GM18520 (cell line): Measurements from ENCODE around the gene DGCR8.

Source experiments
- ATAC-seq: cut with Tn5 transposase; IDR thresholded peaks from one replicate; pipeline ENCODE4 v1.9.1; 2021; ENCODE audit not compliant: unreplicated experiment

Gene DGCR8

GRCh38 chr22:20107951-20108756 lies 28.1 kb downstream of the DGCR8 start:
- ATAC-seq: no peak

GRCh38 chr22:20108757-20109230 lies 28.8 kb downstream of the DGCR8 start:
- no peak for ATAC-seq

- ATAC-seq: no peak
These were observed 29.6 kb downstream of the DGCR8 start for GRCh38 chr22:20109411-20110358.

GRCh38 chr22:20110359-20110985 lies 30.4 kb downstream of the DGCR8 start:
- no peak for ATAC-seq

GRCh38 chr22:20111045-20111688 lies 31.1 kb downstream of the DGCR8 start:
- ATAC-seq: no peak

GRCh38 chr22:20111689-20112622 lies 31.9 kb downstream of the DGCR8 start:
- no peak for ATAC-seq

GRCh38 chr22:20112623-20113511 lies 32.8 kb downstream of the DGCR8 start:
- no peak for ATAC-seq

- ATAC-seq: no peak
These were observed 33.7 kb downstream of the DGCR8 start for GRCh38 chr22:20113551-20114310.

GRCh38 chr22:20114506-20115475 lies 34.8 kb downstream of the DGCR8 start:
- ATAC-seq: no peak

GRCh38 chr22:20115691-20116375 lies 35.8 kb downstream of the DGCR8 start, which contains the start of gene RANBP1:
TSS of gene RANBP1 (plus strand) at chr22:20116104. CDS start at chr22:20116185, 81 bp downstream.
- no peak for ATAC-seq

- ATAC-seq: no peak
These were observed 36.4 kb downstream of the DGCR8 start for GRCh38 chr22:20116376-20116950.

GRCh38 chr22:20116951-20117632 lies 37.1 kb downstream of the DGCR8 start, which contains the start of gene TRMT2A:
TSS of gene TRMT2A (minus strand) at chr22:20117226. CDS start at chr22:20116906, 320 bp downstream.
- peak; percentile 74 for ATAC-seq

GRCh38 chr22:20117633-20118299 lies 37.7 kb downstream of the DGCR8 start:
- ATAC-seq: peak; percentile 8

GRCh38 chr22:20118300-20119020 lies 38.4 kb downstream of the DGCR8 start:
- no peak for ATAC-seq
